Endodermal cell (in vitro differentiated cells): ENCODE data around the gene HIGD1C. TPM values are rescaled to one million over a fixed set of nuclear protein-coding genes. Genes with fewer than 3 reads are reported as not detected.
A peak's percentile ranks its signal among the peaks of the same experiment; 100 is the strongest.

Experiments used
- DNase-seq: peaks from one replicate; pipeline ENCODE4 v3.0.0-alpha.2; 2017
- H3K27ac ChIP-seq: 2 replicates; pipeline ENCODE4 v1.5.1; 2013; ENCODE audit warnings: mild to moderate bottlenecking, low read depth, low read length, moderate library complexity
- H3K27me3 ChIP-seq: 2 replicates; pipeline ENCODE4 v1.6.1; 2013; ENCODE audit warnings: mild to moderate bottlenecking, low read length, moderate library complexity; ENCODE audit not compliant: insufficient read depth, control insufficient read depth, poor library complexity, severe bottlenecking
- H3K36me3 ChIP-seq: 2 replicates; pipeline ENCODE4 v1.7.0; 2013; ENCODE audit warnings: mild to moderate bottlenecking, low read length, moderate library complexity; ENCODE audit not compliant: control insufficient read depth, insufficient read depth
- H3K4me1 ChIP-seq: one replicate; pipeline ENCODE4 v1.7.0; 2013; ENCODE audit warnings: low read length; ENCODE audit not compliant: control insufficient read depth, insufficient read depth
- H3K4me3 ChIP-seq: 2 replicates; pipeline ENCODE4 v1.5.1; 2013; ENCODE audit warnings: mild to moderate bottlenecking, low read length, moderate library complexity
- H3K9ac ChIP-seq: 2 replicates; pipeline ENCODE4 v1.6.1; 2013; ENCODE audit warnings: mild to moderate bottlenecking, low read length, moderate library complexity; ENCODE audit not compliant: poor library complexity, severe bottlenecking; ENCODE audit errors: extremely low read depth
- H3K9me3 ChIP-seq: 2 replicates; pipeline ENCODE4 v1.6.1; 2013; ENCODE audit warnings: mild to moderate bottlenecking, low read length, moderate library complexity; ENCODE audit not compliant: control insufficient read depth
- H3K27ac Mint-ChIP-seq: 2 replicates; pipeline ENCODE4 v1.8.0; 2020; ENCODE audit warnings: mixed read lengths
- H3K27me3 Mint-ChIP-seq: 2 replicates; pipeline ENCODE4 v1.8.0; 2021; ENCODE audit warnings: mild to moderate bottlenecking, mixed read lengths; ENCODE audit not compliant: insufficient read depth
- H3K36me3 Mint-ChIP-seq: 2 replicates; pipeline ENCODE4 v1.8.0; 2020; ENCODE audit warnings: low read depth, mixed read lengths
- H3K4me1 Mint-ChIP-seq: 2 replicates; pipeline ENCODE4 v1.8.0; 2020; ENCODE audit warnings: mixed read lengths
- H3K4me3 Mint-ChIP-seq: 2 replicates; pipeline ENCODE4 v1.8.0; 2020; ENCODE audit warnings: mild to moderate bottlenecking, moderate library complexity, mixed read lengths
- H3K9me3 Mint-ChIP-seq: 2 replicates; pipeline ENCODE4 v1.8.0; 2020; ENCODE audit warnings: mild to moderate bottlenecking, mixed read lengths
- CTCF ChIP-seq: fragments of 200-600 bp; sonication (generic); conservative IDR thresholded peaks from 2 replicates; pipeline ENCODE4 v1.5.0; 2021; ENCODE audit warnings: antibody characterized with exemption, mild to moderate bottlenecking
- WGBS, 2 experiments: methylation state at CpG; one replicate each; pipeline versions ENCODE4 v1.1.5 to v1.1.7; 2013; ENCODE audit warnings: missing lambda C conversion rate in 2 of 2, mixed read lengths in 1 of 2; ENCODE audit not compliant: insufficient coverage in 1 of 2, insufficient read length in 1 of 2; 5-methylcytosine and 5-hydroxymethylcytosine counted together
- total RNA-seq, 2 donors: library from RNA; stranded (reverse); fragmentation: NEBNext Ultra II Directional in 1 of 2; extraction: Animal tissue kit (Norgen Biotek cat#: 25700) in 1 of 2; gene quantifications; 2 replicates in 1 of 2; 3 replicates in 1 of 2; pipeline ENCODE4 v1.2.1, GENCODE V29; 2021

HIGD1C gene
- total RNA-seq, 2 donors from 2014 or later, result not detected

- Mint-ChIP-seq H3K27ac (no peak overlapping the region), H3K9me3 (no peaks in the 10 kb centered on the region)
- H3K27ac ChIP-seq, result no peak overlapping the region
Measured at GRCh38 chr12:50955697-50956096, 3.4 kb downstream of the HIGD1C start.

GRCh38 chr12:50960130-50960529 is 7.8 kb downstream of the HIGD1C start:
- no peak overlapping the region for H3K4me3 ChIP-seq
- H3K4me1 Mint-ChIP-seq, result no peaks in the 10 kb centered on the region
- H3K27ac Mint-ChIP-seq, result no peak overlapping the region
- H3K27me3 Mint-ChIP-seq, result no peaks in the 10 kb centered on the region
- no peak for DNase-seq
- H3K9me3 ChIP-seq, result no peaks in the 10 kb centered on the region
- no peak overlapping the region for H3K4me3 Mint-ChIP-seq
- H3K9me3 Mint-ChIP-seq, result no peaks in the 10 kb centered on the region
- H3K9ac ChIP-seq, result no peak overlapping the region
- H3K27me3 ChIP-seq, result no peaks in the 10 kb centered on the region
- H3K36me3 ChIP-seq, result no peaks in the 10 kb centered on the region
- peak overlapping the region; percentile 24 for H3K27ac ChIP-seq
- H3K36me3 Mint-ChIP-seq, result no peaks in the 10 kb centered on the region
- no peaks in the 10 kb centered on the region for H3K4me1 ChIP-seq
- TF ChIP-seq CTCF, result no peak

More at GRCh38 chr12:50955697-50956096, 3.4 kb downstream of the HIGD1C start:
- Histone ChIP-seq H3K9ac (no peak overlapping the region), H3K27me3 (no peaks in the 10 kb centered on the region), H3K9me3 (no peaks in the 10 kb centered on the region), H3K36me3 (no peaks in the 10 kb centered on the region), H3K4me3 (no peak overlapping the region), H3K4me1 (no peaks in the 10 kb centered on the region)
- Mint-ChIP-seq H3K27me3 (no peaks in the 10 kb centered on the region), H3K36me3 (no peaks in the 10 kb centered on the region), H3K4me3 (no peak overlapping the region), H3K4me1 (no peaks in the 10 kb centered on the region)
- DNase-seq, result no peak
- TF ChIP-seq CTCF, result no peak
- WGBS, 2 experiments, result 100% methylated on average over 2 of the region's 2 CpGs; no CpG with 5 or more reads in 1 of the 2 experiments

GRCh38 chr12:50961708-50962107 is 9.4 kb downstream of the HIGD1C start:
- no peak overlapping the region for H3K27ac Mint-ChIP-seq
- DNase-seq, result no peak
- H3K9ac ChIP-seq, result no peak overlapping the region
- no peaks in the 10 kb centered on the region for H3K27me3 ChIP-seq
- H3K9me3 Mint-ChIP-seq, result no peaks in the 10 kb centered on the region
- no peaks in the 10 kb centered on the region for H3K4me1 Mint-ChIP-seq
- no peak overlapping the region for H3K4me3 ChIP-seq
- 86 to 96% methylated on average over 1 to 4 of the region's 4 CpGs for WGBS, 2 experiments
- H3K36me3 ChIP-seq, result no peaks in the 10 kb centered on the region
- TF ChIP-seq CTCF, result no peak
- no peaks in the 10 kb centered on the region for H3K9me3 ChIP-seq
- H3K27me3 Mint-ChIP-seq, result no peaks in the 10 kb centered on the region
- H3K4me3 Mint-ChIP-seq, result no peak overlapping the region
- no peak overlapping the region for H3K27ac ChIP-seq
- H3K36me3 Mint-ChIP-seq, result no peaks in the 10 kb centered on the region
- H3K4me1 ChIP-seq, result no peaks in the 10 kb centered on the region
